Medulla oblongata (tissue), 1 donor: ENCODE measurements around the gene ZNF862.

Source experiments
- DNase-seq: peaks from one replicate; pipeline ENCODE4 v3.0.0-alpha.2; 2015; ENCODE audit errors: extremely low spot score

The ZNF862 gene

GRCh38 chr7:149811221-149811620 lies 27.0 kb upstream of the ZNF862 start:
- DNase-seq = no peak

- DNase-seq = no peak
These were observed 26.2 kb upstream of the ZNF862 start for GRCh38 chr7:149811831-149812490.

- no peak for DNase-seq
These were observed 24.7 kb upstream of the ZNF862 start for GRCh38 chr7:149813254-149814035.

GRCh38 chr7:149814494-149814893 lies 23.7 kb upstream of the ZNF862 start:
- no peak for DNase-seq

GRCh38 chr7:149815121-149815520 lies 23.1 kb upstream of the ZNF862 start:
- DNase-seq = no peak

GRCh38 chr7:149815661-149816266 lies 22.4 kb upstream of the ZNF862 start:
- DNase-seq = no peak

GRCh38 chr7:149816267-149816751 lies 21.9 kb upstream of the ZNF862 start:
- DNase-seq = no peak

GRCh38 chr7:149816794-149817193 lies 21.4 kb upstream of the ZNF862 start:
- no peak for DNase-seq

GRCh38 chr7:149817301-149817771 lies 20.8 kb upstream of the ZNF862 start:
- DNase-seq = no peak

- DNase-seq = no peak
These were observed 20.2 kb upstream of the ZNF862 start for GRCh38 chr7:149817836-149818535.

GRCh38 chr7:149818536-149818840 lies 19.7 kb upstream of the ZNF862 start:
- no peak for DNase-seq

GRCh38 chr7:149819141-149819960 lies 18.8 kb upstream of the ZNF862 start:
- DNase-seq = no peak

- DNase-seq = no peak
These were observed 18.2 kb upstream of the ZNF862 start for GRCh38 chr7:149819961-149820340.

GRCh38 chr7:149820622-149821190 lies 17.5 kb upstream of the ZNF862 start:
- no peak for DNase-seq

GRCh38 chr7:149821191-149822148 lies 16.7 kb upstream of the ZNF862 start:
- no peak for DNase-seq

- DNase-seq = no peak
These were observed 15.7 kb upstream of the ZNF862 start for GRCh38 chr7:149822353-149822943.

GRCh38 chr7:149823191-149823630 lies 15.0 kb upstream of the ZNF862 start:
- DNase-seq = no peak

GRCh38 chr7:149823631-149824199 lies 14.5 kb upstream of the ZNF862 start:
- DNase-seq = no peak

GRCh38 chr7:149824301-149824741 lies 13.9 kb upstream of the ZNF862 start:
- no peak for DNase-seq
